Colonic mucosa (tissue), 4 donors: Measurements from ENCODE around the gene REXO4. TPM values are rescaled to one million over a fixed set of nuclear protein-coding genes. Genes with fewer than 3 reads are reported as not detected.
A peak's percentile ranks its signal among the peaks of the same experiment; 100 is the strongest.

Experiments
- DNase-seq: peaks from one replicate; pipeline ENCODE4 v3.0.0-alpha.2; 2020
- H3K27ac ChIP-seq: fragments of 200-600 bp; one replicate; pipeline ENCODE4 v1.8.0; 2021
- H3K27me3 ChIP-seq: fragments of 200-600 bp; one replicate; pipeline ENCODE4 v1.8.0; 2021
- H3K36me3 ChIP-seq: fragments of 200-600 bp; one replicate; pipeline ENCODE4 v1.8.0; 2021
- H3K4me1 ChIP-seq: fragments of 200-600 bp; one replicate; pipeline ENCODE4 v1.8.0; 2021; ENCODE audit warnings: mild to moderate bottlenecking
- H3K4me3 ChIP-seq: fragments of 200-600 bp; one replicate; pipeline ENCODE4 v1.8.0; 2021
- H3K9ac ChIP-seq, 2 donors: one replicate each; pipeline ENCODE4 v1.7.0; 2013; ENCODE audit warnings: control low read depth in 2 of 2, low read depth in 2 of 2, low read length in 2 of 2
- H3K9me3 ChIP-seq: fragments of 200-600 bp; one replicate; pipeline ENCODE4 v1.8.0; 2021
- intact Hi-C: fragments of 100-400 bp; cut with DNase I; formaldehyde crosslinking; loops from one replicate; pipeline ENCODE4 v1.14.1; 2022
- total RNA-seq, 2 donors: library from RNA; stranded (reverse); fragmentation: NEBNext Ultra II Directional in 1 of 2; extraction: Animal tissue kit (Norgen Biotek cat#: 25700) in 1 of 2; gene quantifications; one replicate each; pipeline ENCODE4 v1.2.1, GENCODE V29; 2021
- TF ChIP-seq, protein P1 (sequence below): fragments of 200-600 bp; IDR thresholded peaks from one replicate; pipeline ENCODE4 v1.8.0; 2022; ENCODE audit warnings: antibody characterized with exemption, mild to moderate bottlenecking
- donor health status: healthy.
- donor health status: DM: no; HTN: no; CAD: no.
- donor health status: DM: no; HTN: no; CAD: no.

REXO4 gene
- total RNA-seq, 2 donors from 2014 or later: 17.3 to 38.6 TPM

- H3K4me3 ChIP-seq: no peak overlapping the region
- no peaks in the 10 kb centered on the region for H3K9me3 ChIP-seq
- no peaks in the 10 kb centered on the region for H3K36me3 ChIP-seq
- no peaks in the 10 kb centered on the region for H3K27me3 ChIP-seq
- no peak overlapping the region for H3K27ac ChIP-seq
- intact Hi-C loops: no loop called here
- no peak for DNase-seq
- no peak overlapping the region for H3K9ac ChIP-seq
- H3K4me1 ChIP-seq: peaks cover 2% of the 10 kb centered on the region
- TF ChIP-seq, protein P1, sequence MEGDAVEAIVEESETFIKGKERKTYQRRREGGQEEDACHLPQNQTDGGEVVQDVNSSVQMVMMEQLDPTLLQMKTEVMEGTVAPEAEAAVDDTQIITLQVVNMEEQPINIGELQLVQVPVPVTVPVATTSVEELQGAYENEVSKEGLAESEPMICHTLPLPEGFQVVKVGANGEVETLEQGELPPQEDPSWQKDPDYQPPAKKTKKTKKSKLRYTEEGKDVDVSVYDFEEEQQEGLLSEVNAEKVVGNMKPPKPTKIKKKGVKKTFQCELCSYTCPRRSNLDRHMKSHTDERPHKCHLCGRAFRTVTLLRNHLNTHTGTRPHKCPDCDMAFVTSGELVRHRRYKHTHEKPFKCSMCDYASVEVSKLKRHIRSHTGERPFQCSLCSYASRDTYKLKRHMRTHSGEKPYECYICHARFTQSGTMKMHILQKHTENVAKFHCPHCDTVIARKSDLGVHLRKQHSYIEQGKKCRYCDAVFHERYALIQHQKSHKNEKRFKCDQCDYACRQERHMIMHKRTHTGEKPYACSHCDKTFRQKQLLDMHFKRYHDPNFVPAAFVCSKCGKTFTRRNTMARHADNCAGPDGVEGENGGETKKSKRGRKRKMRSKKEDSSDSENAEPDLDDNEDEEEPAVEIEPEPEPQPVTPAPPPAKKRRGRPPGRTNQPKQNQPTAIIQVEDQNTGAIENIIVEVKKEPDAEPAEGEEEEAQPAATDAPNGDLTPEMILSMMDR: no peak
These were observed 12.4 kb upstream of the REXO4 start for GRCh38 chr9:133430244-133430643.

DNA sequence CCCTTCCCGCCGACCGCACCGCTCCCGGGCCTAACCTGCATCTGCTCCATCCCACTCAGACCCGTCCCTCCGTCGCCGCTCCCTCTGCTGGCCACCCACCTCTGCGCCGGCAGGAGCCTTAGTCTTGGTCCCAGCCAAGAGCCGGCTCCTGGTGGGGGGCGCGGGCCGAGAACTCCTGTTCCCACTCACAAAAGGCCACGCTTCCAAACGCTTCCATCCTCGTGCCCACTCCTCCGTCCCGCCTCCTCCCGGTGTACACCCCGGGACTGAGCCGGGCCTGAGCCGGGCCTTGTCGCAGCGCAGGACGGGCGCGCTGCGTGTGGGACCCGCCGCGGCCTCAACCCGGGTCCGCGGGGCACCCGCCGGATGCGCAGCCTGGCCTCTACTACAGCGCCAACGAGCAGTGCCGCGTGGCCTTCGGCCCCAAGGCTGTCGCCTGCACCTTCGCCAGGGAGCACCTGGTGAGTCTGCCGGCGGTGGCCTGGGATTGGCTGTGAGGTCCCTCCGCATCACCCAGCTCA lies 11.9 kb upstream of the REXO4 start:
- no peak overlapping the region for H3K27ac ChIP-seq
- intact Hi-C loops: no loop called here
- peaks cover 2% of the 10 kb centered on the region for H3K4me1 ChIP-seq
- H3K36me3 ChIP-seq: no peaks in the 10 kb centered on the region
- no peaks in the 10 kb centered on the region for H3K27me3 ChIP-seq
- no peaks in the 10 kb centered on the region for H3K9me3 ChIP-seq
- no peak overlapping the region for H3K9ac ChIP-seq
- TF ChIP-seq, protein P1: peak; percentile 15
- peak; percentile 45 for DNase-seq
- H3K4me3 ChIP-seq: no peak overlapping the region

GRCh38 chr9:133429214-133429613 lies 11.4 kb upstream of the REXO4 start:
- Histone ChIP-seq H3K27ac (no peak overlapping the region), H3K36me3 (no peaks in the 10 kb centered on the region), H3K4me1 (peaks cover 2% of the 10 kb centered on the region), H3K27me3 (no peaks in the 10 kb centered on the region), H3K9ac (no peak overlapping the region), H3K4me3 (no peak overlapping the region), H3K9me3 (no peaks in the 10 kb centered on the region)
- DNase-seq: no peak
- intact Hi-C loops: no loop called here
- TF ChIP-seq, protein P1: no peak

GRCh38 chr9:133428617-133429101 lies 10.8 kb upstream of the REXO4 start:
- H3K4me3 ChIP-seq: peak overlapping the region; percentile 23
- H3K27ac ChIP-seq: no peak overlapping the region
- intact Hi-C loops: no loop called here

GRCh38 chr9:133427658-133428348 lies 10.0 kb upstream of the REXO4 start:
- peaks cover 2% of the 10 kb centered on the region for H3K4me1 ChIP-seq
- H3K27me3 ChIP-seq: no peaks in the 10 kb centered on the region
- H3K9ac ChIP-seq: no peak overlapping the region

More at GRCh38 chr9:133428617-133429101, 10.8 kb upstream of the REXO4 start:
- Histone ChIP-seq H3K4me1 (peaks cover 2% of the 10 kb centered on the region), H3K9ac (no peak overlapping the region), H3K9me3 (no peaks in the 10 kb centered on the region), H3K27me3 (no peaks in the 10 kb centered on the region), H3K36me3 (no peaks in the 10 kb centered on the region)
- TF ChIP-seq, protein P1: no peak
- peak; percentile 33 for DNase-seq

More at GRCh38 chr9:133427658-133428348, 10.0 kb upstream of the REXO4 start:
- no peak overlapping the region for H3K27ac ChIP-seq
- DNase-seq: no peak
- H3K4me3 ChIP-seq: peak overlapping the region; percentile 23
- no peaks in the 10 kb centered on the region for H3K9me3 ChIP-seq
- no peaks in the 10 kb centered on the region for H3K36me3 ChIP-seq
- TF ChIP-seq, protein P1: no peak
- intact Hi-C loops: no loop called here
